ENCODE data around the gene HES2.

GRCh38 chr1:6462412-6463119 lies 42.8 kb upstream of the HES2 start:
- TF ChIP-seq, protein P1, sequence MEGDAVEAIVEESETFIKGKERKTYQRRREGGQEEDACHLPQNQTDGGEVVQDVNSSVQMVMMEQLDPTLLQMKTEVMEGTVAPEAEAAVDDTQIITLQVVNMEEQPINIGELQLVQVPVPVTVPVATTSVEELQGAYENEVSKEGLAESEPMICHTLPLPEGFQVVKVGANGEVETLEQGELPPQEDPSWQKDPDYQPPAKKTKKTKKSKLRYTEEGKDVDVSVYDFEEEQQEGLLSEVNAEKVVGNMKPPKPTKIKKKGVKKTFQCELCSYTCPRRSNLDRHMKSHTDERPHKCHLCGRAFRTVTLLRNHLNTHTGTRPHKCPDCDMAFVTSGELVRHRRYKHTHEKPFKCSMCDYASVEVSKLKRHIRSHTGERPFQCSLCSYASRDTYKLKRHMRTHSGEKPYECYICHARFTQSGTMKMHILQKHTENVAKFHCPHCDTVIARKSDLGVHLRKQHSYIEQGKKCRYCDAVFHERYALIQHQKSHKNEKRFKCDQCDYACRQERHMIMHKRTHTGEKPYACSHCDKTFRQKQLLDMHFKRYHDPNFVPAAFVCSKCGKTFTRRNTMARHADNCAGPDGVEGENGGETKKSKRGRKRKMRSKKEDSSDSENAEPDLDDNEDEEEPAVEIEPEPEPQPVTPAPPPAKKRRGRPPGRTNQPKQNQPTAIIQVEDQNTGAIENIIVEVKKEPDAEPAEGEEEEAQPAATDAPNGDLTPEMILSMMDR (conservative IDR thresholded peaks at IDR 0.05 in 1 of 2, IDR thresholded peaks at IDR 0.05 in 1 of 2; ENCODE audit: low read depth in 1 of 2, low read length in 2 of 2) = no peak
- TF ChIP-seq EZH2 (IDR thresholded peaks at IDR 0.05; ENCODE audit: low read length, missing control alignments) = no peak

Data from fibroblast of lung (primary cell).